Suprapubic skin (tissue), 4 donors: ENCODE data around the gene PSMC5. TPM values are rescaled to one million over a fixed set of nuclear protein-coding genes. Genes with fewer than 3 reads are reported as not detected.
"Not testable (repeated sequence)": the region's sequence is repeated elsewhere in the genome, so short reads cannot be mapped to it uniquely, and the experiment has no call there.

Experiments used
- DNase-seq, 2 donors: peaks; one replicate each; pipeline ENCODE4 v3.0.0-alpha.2; 2019; ENCODE audit warnings: low spot score in 2 of 2
- H3K27ac ChIP-seq: fragments of 200-600 bp; sonication (generic); one replicate; pipeline ENCODE4 v1.5.1; 2019
- H3K27me3 ChIP-seq: fragments of 200-600 bp; sonication (generic); one replicate; pipeline ENCODE4 v1.5.1; 2019
- H3K36me3 ChIP-seq: fragments of 200-600 bp; sonication (generic); one replicate; pipeline ENCODE4 v1.5.1; 2019
- H3K4me1 ChIP-seq: fragments of 200-600 bp; sonication (generic); one replicate; pipeline ENCODE4 v1.5.1; 2019
- H3K4me3 ChIP-seq: fragments of 200-600 bp; sonication (generic); one replicate; pipeline ENCODE4 v1.5.1; 2019; ENCODE audit warnings: mild to moderate bottlenecking
- H3K9me3 ChIP-seq: fragments of 200-600 bp; sonication (generic); one replicate; pipeline ENCODE4 v1.5.1; 2019
- CTCF ChIP-seq, 2 donors: fragments of 200-600 bp in 1 of 2; fragments of 450-650 bp in 1 of 2; sonication (generic) in 1 of 2; IDR thresholded peaks; one replicate each; pipeline ENCODE4 v1.5.1; 2016 to 2019; ENCODE audit warnings: antibody characterized with exemption in 2 of 2, mild to moderate bottlenecking in 1 of 2, moderate library complexity in 1 of 2
- EP300 ChIP-seq: sonication (generic); formaldehyde crosslinking; IDR thresholded peaks from one replicate; pipeline ENCODE4 v1.6.1; 2017; ENCODE audit warnings: antibody characterized with exemption
- POLR2A ChIP-seq, 2 donors: fragments of 450-650 bp; IDR thresholded peaks; one replicate each; pipeline ENCODE4 v1.6.1; 2017; ENCODE audit warnings: antibody characterized with exemption in 2 of 2, mild to moderate bottlenecking in 2 of 2, moderate library complexity in 2 of 2
- POLR2AphosphoS5 ChIP-seq, 3 donors: sonication (generic); formaldehyde crosslinking; IDR thresholded peaks; one replicate each; pipeline ENCODE4 v1.6.1; 2017; ENCODE audit warnings: antibody characterized with exemption in 3 of 3
- WGBS: methylation state at CpG from one replicate; pipeline ENCODE4 v1.1.5; 2018; 5-methylcytosine and 5-hydroxymethylcytosine counted together
- total RNA-seq, 4 donors: library from RNA; depleted of rRNA; stranded (reverse); fragments of >200 nt; gene quantifications; one replicate each; pipeline ENCODE4 v1.1.0, GENCODE V29; 2016

The PSMC5 gene
- total RNA-seq, 4 donors from 2014 or later = 105 to 144 (median 118) TPM

GRCh38 chr17:63786117-63786516, 41.1 kb upstream of the PSMC5 start:
- TF ChIP-seq CTCF (IDR thresholded peaks at IDR 0.05) (no peak), POLR2A (IDR thresholded peaks at IDR 0.05) (no peak), POLR2AphosphoS5 (IDR thresholded peaks at IDR 0.05) (no peak), EP300 (no peak)
- Histone ChIP-seq H3K4me1 (peaks cover 11% of the 10 kb centered on the region), H3K9me3 (no peaks in the 10 kb centered on the region), H3K27me3 (no peaks in the 10 kb centered on the region), H3K27ac (no peak overlapping the region), H3K36me3 (peaks cover 34% of the 10 kb centered on the region), H3K4me3 (no peak overlapping the region)
- DNase-seq = no peak
- 93% methylated on average over 1 of the region's 1 CpG for WGBS

- Histone ChIP-seq H3K4me1 (peaks cover 14% of the 10 kb centered on the region), H3K27me3 (no peaks in the 10 kb centered on the region), H3K36me3 (peaks cover 44% of the 10 kb centered on the region), H3K27ac (no peak overlapping the region), H3K4me3 (no peak overlapping the region), H3K9me3 (no peaks in the 10 kb centered on the region)
- no peak for DNase-seq
- TF ChIP-seq EP300 (no peak), CTCF (IDR thresholded peaks at IDR 0.05) (no peak), POLR2AphosphoS5 (IDR thresholded peaks at IDR 0.05) (no peak), POLR2A (IDR thresholded peaks at IDR 0.05) (no peak)
- WGBS = 95% methylated on average over 13 of the region's 13 CpGs
Measured at GRCh38 chr17:63786971-63787711, 40.1 kb upstream of the PSMC5 start.

GRCh38 chr17:63790057-63790456, 37.2 kb upstream of the PSMC5 start:
- no peaks in the 10 kb centered on the region for H3K27me3 ChIP-seq
- 94% methylated on average over 6 of the region's 6 CpGs for WGBS
- TF ChIP-seq EP300 (no peak), POLR2A (IDR thresholded peaks at IDR 0.05) (no peak), POLR2AphosphoS5 (IDR thresholded peaks at IDR 0.05) (no peak), CTCF (IDR thresholded peaks at IDR 0.05) (no peak)
- peaks cover 73% of the 10 kb centered on the region for H3K36me3 ChIP-seq
- H3K4me1 ChIP-seq = peaks cover 14% of the 10 kb centered on the region
- no peaks in the 10 kb centered on the region for H3K9me3 ChIP-seq
- H3K4me3 ChIP-seq = no peak overlapping the region
- DNase-seq = no peak
- H3K27ac ChIP-seq = no peak overlapping the region

GRCh38 chr17:63792055-63792729, 35.0 kb upstream of the PSMC5 start:
- DNase-seq = no peak
- H3K36me3 ChIP-seq = peaks cover 89% of the 10 kb centered on the region
- H3K9me3 ChIP-seq = no peaks in the 10 kb centered on the region
- no peaks in the 10 kb centered on the region for H3K27me3 ChIP-seq
- WGBS = 57% methylated on average over 3 of the region's 3 CpGs
- TF ChIP-seq POLR2A (IDR thresholded peaks at IDR 0.05) = no peak
- TF ChIP-seq CTCF (IDR thresholded peaks at IDR 0.05) = no peak
- no peak overlapping the region for H3K27ac ChIP-seq
- no peak overlapping the region for H3K4me3 ChIP-seq
- peaks cover 10% of the 10 kb centered on the region for H3K4me1 ChIP-seq

GRCh38 chr17:63796375-63796774, 30.9 kb upstream of the PSMC5 start:
- not testable (repeated sequence) for H3K9me3 ChIP-seq, H3K27me3 ChIP-seq
- H3K36me3 ChIP-seq = peaks cover 100% of the 10 kb centered on the region

More at GRCh38 chr17:63796375-63796774, 30.9 kb upstream of the PSMC5 start:
- H3K4me1 ChIP-seq, DNase-seq, H3K4me3 ChIP-seq, H3K27ac ChIP-seq: not testable (repeated sequence)
- WGBS = 99% methylated on average over 10 of the region's 10 CpGs
